Measurements from ENCODE around the gene MCF2L.

The MCF2L gene

GRCh38 chr13:112998521-112999280 is 29.7 kb downstream of the MCF2L start:
- TF ChIP-seq CTCF (IDR thresholded peaks at IDR 0.05) = no peak
- Histone ChIP-seq H3K27ac (no peak overlapping the region), H3K4me3 (no peak overlapping the region)
- DNase-seq (ENCODE audit: low spot score) = no peak

- no peak for TF ChIP-seq CTCF (IDR thresholded peaks at IDR 0.05)
- H3K27ac ChIP-seq = no peak overlapping the region
- DNase-seq (ENCODE audit: low spot score) = no peak
- H3K4me3 ChIP-seq = no peak overlapping the region
These were observed 30.6 kb downstream of the MCF2L start for GRCh38 chr13:112999414-113000177.

GRCh38 chr13:113000575-113000974 is 31.6 kb downstream of the MCF2L start:
- Histone ChIP-seq H3K27ac (no peak overlapping the region), H3K4me3 (no peak overlapping the region)
- TF ChIP-seq CTCF (IDR thresholded peaks at IDR 0.05) = no peak
- DNase-seq (ENCODE audit: low spot score) = no peak

- TF ChIP-seq CTCF (IDR thresholded peaks at IDR 0.05) = no peak
- Histone ChIP-seq H3K4me3 (peak overlapping the region; percentile 58), H3K27ac (no peak overlapping the region)
- DNase-seq (ENCODE audit: low spot score) = no peak
These were observed 32.5 kb downstream of the MCF2L start for GRCh38 chr13:113001241-113002140.

- Histone ChIP-seq H3K4me3 (peak overlapping the region; percentile 58), H3K27ac (no peak overlapping the region)
- no peak for TF ChIP-seq CTCF (IDR thresholded peaks at IDR 0.05)
- DNase-seq (ENCODE audit: low spot score) = no peak
These were observed 33.3 kb downstream of the MCF2L start for GRCh38 chr13:113002206-113002912.

GRCh38 chr13:113002913-113003290 is 33.9 kb downstream of the MCF2L start:
- no peak overlapping the region for H3K27ac ChIP-seq
- H3K4me3 ChIP-seq = no peak overlapping the region
- no peak for DNase-seq (ENCODE audit: low spot score)
- no peak for TF ChIP-seq CTCF (IDR thresholded peaks at IDR 0.05)
